ENCODE results near the gene BCL2A1. TPM values are rescaled to one million over a fixed set of nuclear protein-coding genes. Genes with fewer than 3 reads are reported as not detected.

The BCL2A1 gene
- total RNA-seq, 1 donor from 2014 or later, result 1.7 TPM

- intact Hi-C loops (cut with DNase I), result no loop called here
- no peaks in the 10 kb centered on the region for H3K27me3 ChIP-seq
- no peaks in the 10 kb centered on the region for H3K36me3 ChIP-seq
- no peak overlapping the region for H3K4me3 ChIP-seq
- TF ChIP-seq POLR2A (IDR thresholded peaks at IDR 0.05), result no peak
- no peak for TF ChIP-seq POLR2AphosphoS5 (IDR thresholded peaks at IDR 0.05; ENCODE audit: insufficient read depth in 1 of 2, low read depth in 1 of 2)
- TF ChIP-seq CTCF (IDR thresholded peaks at IDR 0.05), result no peak
- no peaks in the 10 kb centered on the region for H3K4me1 ChIP-seq
- no peak for DNase-seq (ENCODE audit: extremely low spot score in 2 of 2)
- H3K27ac ChIP-seq, result no peak overlapping the region
- H3K9me3 ChIP-seq, result no peaks in the 10 kb centered on the region
Observed at GRCh38 chr15:79978655-79979514, 7.9 kb upstream of the BCL2A1 start.

- no peak for DNase-seq (ENCODE audit: extremely low spot score in 2 of 2)
- H3K9me3 ChIP-seq, result no peaks in the 10 kb centered on the region
- no peaks in the 10 kb centered on the region for H3K4me1 ChIP-seq
- peak overlapping the region; percentile 11 for H3K27ac ChIP-seq
- no peak overlapping the region for H3K4me3 ChIP-seq
- intact Hi-C loops (cut with DNase I), result no loop called here
- no peaks in the 10 kb centered on the region for H3K27me3 ChIP-seq
- no peaks in the 10 kb centered on the region for H3K36me3 ChIP-seq
- TF ChIP-seq CTCF (IDR thresholded peaks at IDR 0.05) (no peak), POLR2AphosphoS5 (IDR thresholded peaks at IDR 0.05; ENCODE audit: insufficient read depth in 1 of 2, low read depth in 1 of 2) (no peak), POLR2A (IDR thresholded peaks at IDR 0.05) (no peak)
Observed at GRCh38 chr15:79978260-79978654, 7.3 kb upstream of the BCL2A1 start.

- no peak for DNase-seq (ENCODE audit: extremely low spot score in 2 of 2)
- Histone ChIP-seq H3K36me3 (no peaks in the 10 kb centered on the region), H3K4me3 (no peak overlapping the region), H3K4me1 (no peaks in the 10 kb centered on the region), H3K9me3 (no peaks in the 10 kb centered on the region), H3K27me3 (no peaks in the 10 kb centered on the region), H3K27ac (no peak overlapping the region)
- TF ChIP-seq POLR2A (IDR thresholded peaks at IDR 0.05), result no peak
- TF ChIP-seq POLR2AphosphoS5 (IDR thresholded peaks at IDR 0.05; ENCODE audit: insufficient read depth in 1 of 2, low read depth in 1 of 2), result no peak
- TF ChIP-seq CTCF (IDR thresholded peaks at IDR 0.05), result no peak
- intact Hi-C loops (cut with DNase I), result no loop called here
Observed at GRCh38 chr15:79977431-79978054, 6.5 kb upstream of the BCL2A1 start.

- no peak for DNase-seq (ENCODE audit: extremely low spot score in 2 of 2)
- intact Hi-C loops (cut with DNase I), result no loop called here
- no peak overlapping the region for H3K4me3 ChIP-seq
- H3K27me3 ChIP-seq, result no peaks in the 10 kb centered on the region
- H3K36me3 ChIP-seq, result no peaks in the 10 kb centered on the region
- H3K4me1 ChIP-seq, result no peaks in the 10 kb centered on the region
- no peaks in the 10 kb centered on the region for H3K9me3 ChIP-seq
- no peak for TF ChIP-seq CTCF (IDR thresholded peaks at IDR 0.05)
- no peak for TF ChIP-seq POLR2AphosphoS5 (IDR thresholded peaks at IDR 0.05; ENCODE audit: insufficient read depth in 1 of 2, low read depth in 1 of 2)
- no peak for TF ChIP-seq POLR2A (IDR thresholded peaks at IDR 0.05)
- no peak overlapping the region for H3K27ac ChIP-seq
Observed at GRCh38 chr15:79973456-79974195, 2.6 kb upstream of the BCL2A1 start.

All from vagina (tissue), 2 donors.